B cell (primary cell): ENCODE results near the gene COPS4. TPM values are rescaled to one million over a fixed set of nuclear protein-coding genes. Genes with fewer than 3 reads are reported as not detected.
A peak's percentile ranks its signal among the peaks of the same experiment; 100 is the strongest.

Experiments
- ATAC-seq: fragments of 200-7000 bp; cut with Tn5 transposase; one replicate; pipeline ENCODE4 v1.10.0; 2021; ENCODE audit warnings: low read depth, mild to moderate bottlenecking, moderate number of reproducible peaks, moderate library complexity
- CTCF ChIA-PET: fragments of 350-600 bp; sonication (Branson Sonifier 250); formaldehyde crosslinking; loops from one replicate; lab custom pipeline; 2021; ENCODE audit warnings: antibody characterized with exemption, inconsistent platforms; lab: Charles Lee
- POLR2A ChIA-PET: fragments of 350-600 bp; sonication (Branson Sonifier 250); formaldehyde crosslinking; loops from one replicate; lab custom pipeline; 2021; ENCODE audit warnings: antibody characterized with exemption; lab: Charles Lee
- DNase-seq: peaks from one replicate; pipeline ENCODE4 v3.0.0; 2013
- H2AFZ ChIP-seq: 2 replicates; pipeline ENCODE4 v1.6.1; 2012; ENCODE audit warnings: mild to moderate bottlenecking, low read depth, low read length; ENCODE audit not compliant: insufficient read depth, poor library complexity, severe bottlenecking
- H3K27ac ChIP-seq, 2 donors: 1 replicate in 1 of 2; 2 replicates in 1 of 2; pipeline ENCODE4 v1.5.1; 2012 to 2013; ENCODE audit warnings: low read length in 2 of 2, mild to moderate bottlenecking in 2 of 2, moderate library complexity in 1 of 2
- H3K27me3 ChIP-seq, 4 experiments: fragments of 200-600 bp in 1 of 4; sonication (generic) in 1 of 4; replicated peaks in 1 of 4; 1 replicate in 2 of 4; 2 replicates in 2 of 4; pipeline versions ENCODE4 v1.6.1 to v1.7.0; 2013 to 2016; ENCODE audit warnings: low read length in 3 of 4, mild to moderate bottlenecking in 2 of 4, mixed read lengths in 1 of 4, moderate library complexity in 1 of 4; ENCODE audit not compliant: insufficient read depth in 4 of 4, control insufficient read depth in 3 of 4; ENCODE audit errors: control extremely low read depth in 1 of 4
- H3K36me3 ChIP-seq, 2 experiments: replicated peaks in 1 of 2; 1 replicate in 1 of 2; 2 replicates in 1 of 2; pipeline versions ENCODE4 v1.6.1 to v1.7.1; 2013; ENCODE audit warnings: low read length in 1 of 2; ENCODE audit not compliant: insufficient read depth in 2 of 2, control insufficient read depth in 1 of 2; ENCODE audit errors: control extremely low read depth in 1 of 2, extremely low read depth in 1 of 2
- H3K4me1 ChIP-seq, 2 donors: fragments of 200-600 bp in 1 of 2; sonication (generic) in 1 of 2; 1 replicate in 1 of 2; 2 replicates in 1 of 2; pipeline versions ENCODE4 v1.5.1 to v1.6.1; 2013 to 2017; ENCODE audit warnings: low read length in 2 of 2; ENCODE audit not compliant: control insufficient read depth in 2 of 2, insufficient read depth in 2 of 2
- H3K4me2 ChIP-seq: replicated peaks from 2 replicates; pipeline ENCODE3; 2012; ENCODE audit warnings: mild to moderate bottlenecking, low read depth, low read length; ENCODE audit not compliant: poor library complexity, severe bottlenecking
- H3K4me3 ChIP-seq, 5 experiments: fragments of 200-600 bp in 1 of 5; sonication (generic) in 1 of 5; 1 replicate in 3 of 5; 2 replicates in 2 of 5; pipeline versions ENCODE4 v1.5.1 to v1.7.0; 2011 to 2016; ENCODE audit warnings: low read length in 4 of 5, mild to moderate bottlenecking in 4 of 5, low read depth in 2 of 5, control low read depth in 1 of 5, moderate library complexity in 1 of 5; ENCODE audit not compliant: insufficient read depth in 1 of 5; ENCODE audit errors: control extremely low read depth in 1 of 5, extremely low read depth in 1 of 5
- H3K79me2 ChIP-seq: fragments of 200-600 bp; sonication (generic); one replicate; pipeline ENCODE4 v1.6.0; 2016; ENCODE audit warnings: low read length; ENCODE audit not compliant: control insufficient read depth, insufficient read depth
- H3K9ac ChIP-seq: fragments of 200-600 bp; sonication (generic); 2 replicates; pipeline ENCODE4 v1.6.1; 2017; ENCODE audit warnings: mild to moderate bottlenecking, low read length, moderate library complexity
- H3K9me3 ChIP-seq, 3 donors: one replicate each; pipeline versions ENCODE4 v1.6.1 to v1.7.1; 2013; ENCODE audit warnings: low read length in 2 of 3; ENCODE audit not compliant: control insufficient read depth in 2 of 3, insufficient read depth in 1 of 3; ENCODE audit errors: control extremely low read depth in 1 of 3
- H4K20me1 ChIP-seq: 2 replicates; pipeline ENCODE4 v1.6.0; 2012; ENCODE audit warnings: mild to moderate bottlenecking, low read length; ENCODE audit not compliant: insufficient read depth, control insufficient read depth, poor library complexity, severe bottlenecking
- H3K27ac Mint-ChIP-seq: one replicate; pipeline ENCODE4 v1.8.0; 2021; ENCODE audit warnings: mixed read lengths
- H3K27me3 Mint-ChIP-seq: one replicate; pipeline ENCODE4 v1.8.0; 2021; ENCODE audit warnings: mixed read lengths
- H3K4me1 Mint-ChIP-seq: one replicate; pipeline ENCODE4 v1.8.0; 2021; ENCODE audit warnings: mixed read lengths
- H3K4me3 Mint-ChIP-seq: one replicate; pipeline ENCODE4 v1.8.0; 2021; ENCODE audit warnings: mixed read lengths
- H3K9me3 Mint-ChIP-seq: one replicate; pipeline ENCODE4 v1.8.0; 2022; ENCODE audit warnings: mixed read lengths; ENCODE audit not compliant: insufficient read depth
- CTCF ChIP-seq: fragments of 200-600 bp; IDR thresholded peaks from one replicate; pipeline ENCODE4 v1.8.0; 2022; ENCODE audit warnings: antibody characterized with exemption, mild to moderate bottlenecking
- EZH2 ChIP-seq: IDR thresholded peaks from 2 replicates; pipeline ENCODE4 v1.6.1; 2012; ENCODE audit warnings: borderline replicate concordance, low read depth, mild to moderate bottlenecking, moderate library complexity, low read length; ENCODE audit not compliant: insufficient read depth, poor library complexity, severe bottlenecking
- WGBS: methylation state at CpG from one replicate; pipeline ENCODE4 v1.1.5; 2013; ENCODE audit warnings: missing lambda C conversion rate; ENCODE audit not compliant: insufficient coverage; 5-methylcytosine and 5-hydroxymethylcytosine counted together
- intact Hi-C: fragments of 100-400 bp; cut with micrococcal nuclease; formaldehyde crosslinking; loops from one replicate; pipeline ENCODE4 v1.10.0; 2022
- polyA plus RNA-seq: library from polyadenylated mRNA; depleted of rRNA; stranded (reverse); fragments of >200 nt; gene quantifications from 2 replicates; pipeline ENCODE4 v1.2.3, GENCODE V29; 2012
- total RNA-seq, 2 donors: library from RNA; stranded (reverse); fragments of 120-200 nt in 1 of 2; gene quantifications; 1 replicate in 1 of 2; 2 replicates in 1 of 2; pipeline versions ENCODE4 v1.2.3 to v1.2.4, GENCODE V29; 2013 to 2022

COPS4 gene
- total and polyA plus RNA-seq, 2 donors (not counting 1 experiment from before 2014, with no cell fraction given) = 12.0 to 24.5 TPM

DNA sequence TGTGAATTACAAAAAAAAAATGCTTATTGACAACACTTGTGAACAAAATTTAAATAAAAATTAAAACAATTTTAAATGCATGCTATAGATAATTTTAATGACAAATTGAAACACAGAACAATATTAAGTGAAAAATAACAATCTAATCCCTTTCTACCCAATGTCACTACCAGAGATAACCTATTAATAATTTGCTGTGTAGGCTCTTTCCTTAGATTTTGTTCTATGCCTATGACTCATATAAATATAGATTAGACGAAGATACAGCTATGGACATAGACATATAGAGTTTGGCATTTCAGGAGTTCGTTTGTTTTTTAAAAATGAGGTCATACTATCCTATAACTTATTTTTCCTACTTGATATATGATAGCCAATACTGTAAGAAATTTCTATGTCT lies 61.4 kb downstream of the COPS4 start:
- no CpG with 5 or more reads among the region's 2 CpGs for WGBS
- Histone ChIP-seq H3K4me1 (peaks cover 5 to 14% of the 10 kb centered on the region in 2 donors), H3K4me3 (no peak overlapping the region), H4K20me1 (peaks cover 75% of the 10 kb centered on the region), H3K36me3 (peaks cover 12 to 100% of the 10 kb centered on the region in 2 experiments), H3K27ac (peak overlapping the region in 1 of 2 donors; percentile 23), H3K4me2 (no peak overlapping the region), H3K9ac (no peak overlapping the region), H3K79me2 (peaks cover 71% of the 10 kb centered on the region), H2AFZ (no peak overlapping the region), H3K27me3 (no peaks in the 10 kb centered on the region), H3K9me3 (no peaks in the 10 kb centered on the region)
- ATAC-seq = no peak
- ChIA-PET POLR2A (no interaction called here), CTCF (interaction anchor here (0.6 to 3.5 kb wide), 7 partner anchors 12 to 184 kb away, joined by 4 to 32 read pairs (median 6); no protein-coding TSS in a partner anchor)
- TF ChIP-seq EZH2 = no peak
- no peak for TF ChIP-seq CTCF
- Mint-ChIP-seq H3K27ac (peak overlapping the region; percentile 46), H3K4me3 (no peak overlapping the region), H3K27me3 (no peaks in the 10 kb centered on the region), H3K9me3 (no peaks in the 10 kb centered on the region), H3K4me1 (peaks cover 31% of the 10 kb centered on the region)
- DNase-seq = no peak
- intact Hi-C loops = no loop called here

- WGBS = 96% methylated on average over 6 of the region's 7 CpGs
- Histone ChIP-seq H3K36me3 (peaks cover 3 to 83% of the 10 kb centered on the region in 2 experiments), H3K4me3 (no peak overlapping the region), H4K20me1 (peaks cover 65% of the 10 kb centered on the region), H3K9me3 (peaks cover 0 to 1% (median 0%) of the 10 kb centered on the region in 3 donors), H3K79me2 (peaks cover 98% of the 10 kb centered on the region), H3K4me2 (no peak overlapping the region), H3K4me1 (peaks cover 35 to 43% of the 10 kb centered on the region in 2 donors), H3K9ac (no peak overlapping the region), H3K27me3 (no peaks in the 10 kb centered on the region), H3K27ac (peak overlapping the region in 1 of 2 donors; percentile 56), H2AFZ (no peak overlapping the region)
- CTCF ChIA-PET = interaction anchor here (0.6 to 1.5 kb wide), 4 partner anchors 31 to 147 kb away, joined by 3 read pairs; no protein-coding TSS in a partner anchor
- POLR2A ChIA-PET = no interaction called here
- Mint-ChIP-seq H3K27ac (peak overlapping the region; percentile 75), H3K27me3 (no peaks in the 10 kb centered on the region), H3K9me3 (no peaks in the 10 kb centered on the region), H3K4me3 (no peak overlapping the region), H3K4me1 (peaks cover 58% of the 10 kb centered on the region)
- DNase-seq = no peak
- TF ChIP-seq EZH2 (no peak), CTCF (no peak)
- no peak for ATAC-seq
- intact Hi-C loops = no loop called here
Measured at GRCh38 chr4:83104991-83105390, 70.0 kb downstream of the COPS4 start.
